ENCODE data around the gene MTAP. TPM values are rescaled to one million over a fixed set of nuclear protein-coding genes. Genes with fewer than 3 reads are reported as not detected.

MTAP gene
- 10 to 100 TPM; 18.2 to 30.7 (median 25.2) TPM for polyA plus RNA-seq (ENCODE audit: insufficient read length in 10 of 10)
- long read RNA-seq, donor 1, full-length matches to known transcripts: 3 of 3 reads
- long read RNA-seq, donor 1, partial matches to known transcripts: 0 of 3 reads
- long read RNA-seq, donor 1, other reads (novel, unspliced or antisense): 0 of 3 reads
- long read RNA-seq, donor 2, full-length matches to known transcripts: 3 of 3 reads
- long read RNA-seq, donor 2, partial matches to known transcripts: 0 of 3 reads
- long read RNA-seq, donor 2, other reads (novel, unspliced or antisense): 0 of 3 reads
- long read RNA-seq, donor 3: 0 reads
- long read RNA-seq, donor 4: 0 reads
- long read RNA-seq, donor 5, full-length matches to known transcripts: 8 of 8 reads
- long read RNA-seq, donor 5, partial matches to known transcripts: 0 of 8 reads
- long read RNA-seq, donor 5, other reads (novel, unspliced or antisense): 0 of 8 reads
- long read RNA-seq, donor 6, full-length matches to known transcripts: 10 of 10 reads
- long read RNA-seq, donor 6, partial matches to known transcripts: 0 of 10 reads
- long read RNA-seq, donor 6, other reads (novel, unspliced or antisense): 0 of 10 reads
- long read RNA-seq, donor 7, full-length matches to known transcripts: 5 of 5 reads
- long read RNA-seq, donor 7, partial matches to known transcripts: 0 of 5 reads
- long read RNA-seq, donor 7, other reads (novel, unspliced or antisense): 0 of 5 reads
- long read RNA-seq, donor 8, full-length matches to known transcripts: 2 of 2 reads
- long read RNA-seq, donor 8, partial matches to known transcripts: 0 of 2 reads
- long read RNA-seq, donor 8, other reads (novel, unspliced or antisense): 0 of 2 reads
- long read RNA-seq, donor 9: 0 reads

GRCh38 chr9:21802418-21803000 lies at the start of gene MTAP:
MTAP (plus strand) TSS chr9:21802636; CDS start chr9:21802749, 113 bp downstream.
- DNase-seq: peak; percentile 93 to 97 (median 94)

GRCh38 chr9:21753523-21753922 lies 48.9 kb upstream of the MTAP start:
- no peak for DNase-seq

- no peak for DNase-seq
Observed at GRCh38 chr9:21754741-21755140, 47.7 kb upstream of the MTAP start.

- no peak for DNase-seq
Observed at GRCh38 chr9:21758540-21758939, 43.9 kb upstream of the MTAP start.

- no peak for DNase-seq
Observed at GRCh38 chr9:21761309-21761901, 41.0 kb upstream of the MTAP start.

GRCh38 chr9:21762064-21762463 lies 40.4 kb upstream of the MTAP start:
- no peak for DNase-seq

GRCh38 chr9:21764846-21765245 lies 37.6 kb upstream of the MTAP start:
- peak in 1 of 3 donors; percentile 34 for DNase-seq

- DNase-seq: no peak
Observed at GRCh38 chr9:21766096-21766495, 36.3 kb upstream of the MTAP start.

GRCh38 chr9:21770871-21771560 lies 31.4 kb upstream of the MTAP start:
- DNase-seq: peak; percentile 15 to 73 (median 26)

- peak in 1 of 3 donors; percentile 83 for DNase-seq
Observed at GRCh38 chr9:21777701-21778100, 24.7 kb upstream of the MTAP start.

GRCh38 chr9:21778304-21778703 lies 24.1 kb upstream of the MTAP start:
- peak in 1 of 3 donors; percentile 40 for DNase-seq

- DNase-seq: no peak
Observed at GRCh38 chr9:21779397-21779796, 23.0 kb upstream of the MTAP start.

- no peak for DNase-seq
Observed at GRCh38 chr9:21781656-21782055, 20.8 kb upstream of the MTAP start.

GRCh38 chr9:21782205-21782604 lies 20.2 kb upstream of the MTAP start:
- DNase-seq: no peak

- DNase-seq: no peak
Observed at GRCh38 chr9:21788752-21789151, 13.7 kb upstream of the MTAP start.

GRCh38 chr9:21789541-21790037 lies 12.8 kb upstream of the MTAP start:
- peak; percentile 87 to 91 (median 87) for DNase-seq

GRCh38 chr9:21795483-21795882 lies 7.0 kb upstream of the MTAP start:
- no peak for DNase-seq

GRCh38 chr9:21796768-21797167 lies 5.7 kb upstream of the MTAP start:
- peak in 1 of 3 donors; percentile 15 for DNase-seq

- DNase-seq: no peak
Observed at GRCh38 chr9:21800931-21801682, 1.3 kb upstream of the MTAP start.
